Stimulated activated CD8-positive, alpha-beta memory T cell treated with anti-CD3 and anti-CD28 coated beads, Interleukin-7, amount 100 ng/mL, for 24 hours (primary cell): ENCODE data around the gene GALNT18.

Source experiments
- DNase-seq: peaks from one replicate; pipeline ENCODE4 v3.0.0-alpha.2; 2020; ENCODE audit warnings: low read depth

Gene GALNT18

DNA sequence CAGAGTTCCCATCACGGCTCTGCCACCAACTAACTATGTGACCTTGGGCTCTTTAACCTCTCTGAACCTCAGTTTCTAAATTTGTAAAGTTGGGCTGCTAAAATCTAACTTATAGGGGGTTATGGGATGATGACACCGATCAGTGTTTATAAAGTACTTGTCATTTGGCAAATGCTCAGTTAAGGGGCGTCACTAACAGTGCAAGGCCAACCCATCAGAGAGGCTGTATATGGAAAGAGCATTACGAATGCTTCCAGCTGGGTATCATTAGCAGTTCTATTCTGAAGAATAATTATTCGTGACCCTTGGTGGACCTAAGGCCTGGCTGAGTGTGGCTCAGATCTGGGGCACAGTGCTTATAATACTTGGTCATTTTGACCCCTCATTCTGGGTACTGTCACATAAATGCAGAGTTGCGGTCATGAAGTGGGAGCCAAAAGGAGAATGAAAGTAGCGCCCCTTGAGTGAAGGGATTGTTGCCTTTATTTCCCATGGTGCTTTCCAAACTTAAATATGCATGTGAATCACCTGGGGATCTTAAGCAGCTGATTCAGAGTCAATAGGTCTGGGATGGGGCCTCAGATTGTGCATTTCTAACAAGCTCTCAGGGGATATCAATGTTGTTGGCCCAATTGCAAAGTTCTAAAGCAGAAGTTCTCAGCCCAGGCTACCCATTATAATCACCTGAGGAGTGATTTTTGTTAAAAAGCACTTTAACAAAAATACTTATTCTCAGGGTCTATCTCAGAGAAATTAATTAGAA lies 384.6 kb downstream of the GALNT18 start:
- DNase-seq, result no peak

DNA sequence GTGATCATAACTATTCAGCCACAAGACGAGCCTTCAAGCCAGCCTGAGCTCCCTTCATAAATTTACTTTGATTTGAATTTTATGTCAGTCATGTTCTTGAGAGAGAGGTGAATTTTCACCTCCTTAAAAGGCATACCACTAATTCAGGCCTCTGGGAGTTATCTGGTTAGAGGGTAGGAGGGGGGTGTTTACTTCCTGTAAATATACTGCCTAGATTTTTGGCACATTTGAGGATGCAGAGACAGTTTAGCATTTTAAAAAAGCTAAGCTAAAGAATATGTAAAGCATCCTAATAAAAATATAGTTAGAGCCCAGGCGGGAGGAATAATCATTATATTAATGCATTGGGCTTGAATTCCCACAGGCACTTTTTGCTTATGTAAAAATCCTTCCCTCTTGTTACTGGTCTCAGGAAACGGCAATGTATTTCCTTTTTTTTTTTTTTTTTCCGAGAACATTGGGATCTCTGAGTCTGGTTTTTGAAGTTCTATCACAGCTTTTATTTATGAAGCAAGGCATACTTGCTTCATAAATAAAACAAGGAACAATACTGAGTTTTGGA lies 385.2 kb downstream of the GALNT18 start:
- DNase-seq, result no peak

DNA sequence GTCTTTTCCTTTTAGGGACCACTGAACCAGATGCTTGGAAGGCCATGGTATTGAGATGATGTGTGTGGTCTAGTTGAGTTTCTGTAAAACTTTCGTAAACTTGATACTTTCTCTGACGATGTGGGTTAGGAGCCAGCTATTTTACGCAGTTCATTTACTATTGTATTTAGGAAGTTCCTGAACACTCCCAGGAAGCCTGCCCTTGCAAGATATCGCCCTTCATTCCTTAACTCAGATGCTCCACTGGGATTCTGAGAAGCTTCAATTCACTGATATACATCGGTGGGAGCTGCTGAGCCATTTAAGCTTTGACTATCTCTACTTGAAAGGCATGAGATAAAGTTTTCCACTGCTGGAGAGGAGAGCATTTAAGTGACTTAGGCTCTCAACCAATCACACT lies 390.0 kb downstream of the GALNT18 start:
- no peak for DNase-seq

DNA sequence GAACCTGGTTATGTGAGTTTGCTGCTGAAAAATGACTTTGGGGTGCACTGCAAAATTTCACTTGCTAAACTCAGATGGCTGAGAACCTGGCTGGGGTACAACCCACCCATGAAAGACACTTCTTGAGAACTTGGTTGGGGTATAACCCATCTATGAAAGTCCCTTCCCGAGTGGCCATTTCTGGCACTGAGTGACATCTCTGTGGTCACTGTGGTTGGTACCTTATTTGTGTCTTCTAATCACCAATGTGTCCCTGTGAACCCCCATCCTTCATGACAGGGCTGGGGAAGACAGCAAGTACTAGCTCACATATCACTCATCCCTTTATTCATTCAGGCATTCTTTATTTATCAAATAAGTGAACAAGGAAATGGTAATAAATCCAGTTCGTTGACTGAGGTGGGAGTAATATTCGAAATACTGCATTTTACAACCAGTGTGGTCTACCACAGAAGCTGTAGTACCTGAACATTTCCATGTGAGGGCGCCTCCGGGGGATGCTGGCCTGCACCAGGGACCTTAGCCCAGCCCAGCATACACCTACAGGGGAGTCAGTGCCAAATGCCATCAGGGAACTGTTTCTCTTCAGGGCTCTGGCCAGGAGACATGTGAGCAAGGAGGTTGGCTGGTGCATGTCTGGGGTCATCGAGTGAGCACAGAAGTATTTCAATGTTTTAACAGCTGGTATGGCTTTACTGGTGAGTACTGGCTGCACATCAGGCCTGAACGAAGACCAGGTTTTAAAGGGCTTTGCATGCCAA lies 390.8 kb downstream of the GALNT18 start:
- DNase-seq, result no peak

DNA sequence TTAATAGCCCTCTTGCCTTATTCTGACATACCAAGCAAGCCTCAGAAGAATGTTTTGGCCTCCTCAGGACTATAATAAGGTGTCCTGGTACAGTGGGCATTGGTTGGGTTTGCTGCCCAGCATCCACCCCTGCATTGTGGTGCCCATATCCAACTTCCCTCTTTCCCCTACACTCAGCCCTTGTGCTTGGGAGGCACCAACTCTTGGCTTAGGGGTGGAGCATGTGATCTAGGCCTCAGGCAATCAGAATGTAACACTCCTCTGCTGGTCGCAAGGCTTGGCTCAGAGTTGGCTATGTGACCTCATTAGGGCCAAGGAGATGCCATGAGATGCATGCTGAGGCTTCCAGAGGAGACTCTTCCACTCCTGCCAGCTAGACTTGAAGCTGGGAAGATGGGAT lies 391.7 kb downstream of the GALNT18 start:
- DNase-seq, result no peak

DNA sequence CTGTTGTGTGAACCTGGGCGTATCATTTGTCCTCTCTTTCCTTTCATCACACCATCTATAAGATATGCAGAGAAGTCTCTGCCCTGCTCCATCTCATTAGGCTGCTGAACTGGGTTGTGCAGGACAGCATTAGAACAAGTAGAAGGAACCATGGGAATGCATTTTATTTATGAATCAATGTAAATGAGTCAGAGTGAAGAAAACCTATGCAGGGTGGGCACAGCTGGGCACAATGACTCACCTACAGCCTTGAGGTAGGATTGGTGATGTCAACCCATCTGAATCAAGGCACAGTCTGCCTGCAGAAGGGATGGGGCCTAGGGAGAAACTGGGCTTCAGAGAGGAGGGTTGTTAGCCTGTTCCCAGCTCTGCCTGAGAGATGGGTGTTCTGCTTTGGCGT lies 392.2 kb downstream of the GALNT18 start:
- no peak for DNase-seq

DNA sequence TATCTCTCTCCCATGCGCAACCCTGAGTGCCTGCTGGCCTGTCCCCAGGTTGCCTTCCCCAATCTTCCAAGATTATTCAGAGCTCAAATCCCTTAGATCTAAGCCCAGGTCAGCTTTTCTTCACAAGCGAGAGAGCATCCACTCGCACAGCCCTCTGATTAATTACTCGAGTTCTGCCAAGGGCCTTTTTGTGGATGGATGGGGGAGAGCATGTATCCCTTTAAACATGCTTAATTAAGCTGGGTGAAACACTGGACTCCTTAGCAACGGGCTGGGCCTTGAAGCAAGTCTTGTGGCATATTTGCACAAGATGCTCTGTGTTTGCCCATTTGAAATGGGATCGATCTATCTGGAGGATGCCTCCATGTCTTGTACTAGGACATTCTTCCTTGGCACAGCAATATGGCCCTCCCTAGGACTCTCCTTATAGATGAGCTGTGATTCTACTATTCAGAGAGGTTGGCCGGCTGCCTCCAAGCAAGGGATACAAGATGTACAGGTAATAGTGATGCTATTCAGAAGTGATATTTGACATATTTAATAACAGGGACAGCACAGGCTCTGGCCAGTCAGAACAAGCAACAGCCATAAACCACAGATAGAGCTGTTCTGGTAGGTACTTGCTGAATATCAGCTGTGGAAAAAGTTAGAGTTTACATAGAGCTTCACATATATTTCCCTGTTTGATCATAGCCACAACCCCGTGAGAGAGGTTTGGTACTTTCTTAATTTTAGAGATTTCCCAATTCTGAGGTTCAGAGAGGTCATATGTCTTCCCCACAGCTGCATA lies 394.3 kb downstream of the GALNT18 start:
- no peak for DNase-seq
